ENCODE measurements around the gene NREP. TPM values are rescaled to one million over a fixed set of nuclear protein-coding genes. Genes with fewer than 3 reads are reported as not detected.

The NREP gene
- total RNA-seq, 3 donors from 2014 or later: 3.9 to 9.8 (median 9.1) TPM

DNA sequence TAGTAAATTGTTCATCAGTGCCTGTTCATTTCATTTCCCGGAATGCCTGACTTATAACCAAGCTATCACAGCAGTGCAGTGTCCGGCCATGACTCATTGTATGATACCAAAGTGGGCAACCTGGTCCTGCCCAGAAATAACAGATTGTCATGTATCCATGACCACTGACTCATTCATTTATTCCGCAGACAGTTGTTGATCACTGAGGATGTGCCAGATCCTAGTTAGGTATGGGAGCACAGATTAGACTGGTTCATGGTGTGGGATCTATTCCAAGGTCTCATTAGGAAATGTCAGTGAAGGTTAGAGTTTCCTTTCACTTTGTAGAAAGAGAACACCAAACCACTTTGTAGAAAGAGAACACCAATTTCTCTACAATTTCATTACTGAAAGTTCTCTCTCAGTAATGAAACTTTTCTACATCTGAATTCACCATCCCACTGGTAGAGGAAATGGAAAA lies 8.7 kb downstream of the NREP start:
- no peaks in the 10 kb centered on the region for H3K36me3 ChIP-seq
- H3K27me3 ChIP-seq: no peaks in the 10 kb centered on the region
- no peaks in the 10 kb centered on the region for H3K4me1 ChIP-seq
- intact Hi-C loops (cut with DNase I; ENCODE audit: low total_unique reads): no loop called here
- DNase-seq (ENCODE audit: low spot score in 2 of 2): no peak
- H3K9me3 ChIP-seq: no peaks in the 10 kb centered on the region
- TF ChIP-seq POLR2A (IDR thresholded peaks at IDR 0.05): no peak
- TF ChIP-seq, protein P1, sequence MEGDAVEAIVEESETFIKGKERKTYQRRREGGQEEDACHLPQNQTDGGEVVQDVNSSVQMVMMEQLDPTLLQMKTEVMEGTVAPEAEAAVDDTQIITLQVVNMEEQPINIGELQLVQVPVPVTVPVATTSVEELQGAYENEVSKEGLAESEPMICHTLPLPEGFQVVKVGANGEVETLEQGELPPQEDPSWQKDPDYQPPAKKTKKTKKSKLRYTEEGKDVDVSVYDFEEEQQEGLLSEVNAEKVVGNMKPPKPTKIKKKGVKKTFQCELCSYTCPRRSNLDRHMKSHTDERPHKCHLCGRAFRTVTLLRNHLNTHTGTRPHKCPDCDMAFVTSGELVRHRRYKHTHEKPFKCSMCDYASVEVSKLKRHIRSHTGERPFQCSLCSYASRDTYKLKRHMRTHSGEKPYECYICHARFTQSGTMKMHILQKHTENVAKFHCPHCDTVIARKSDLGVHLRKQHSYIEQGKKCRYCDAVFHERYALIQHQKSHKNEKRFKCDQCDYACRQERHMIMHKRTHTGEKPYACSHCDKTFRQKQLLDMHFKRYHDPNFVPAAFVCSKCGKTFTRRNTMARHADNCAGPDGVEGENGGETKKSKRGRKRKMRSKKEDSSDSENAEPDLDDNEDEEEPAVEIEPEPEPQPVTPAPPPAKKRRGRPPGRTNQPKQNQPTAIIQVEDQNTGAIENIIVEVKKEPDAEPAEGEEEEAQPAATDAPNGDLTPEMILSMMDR (IDR thresholded peaks at IDR 0.05): no peak
- no peak for TF ChIP-seq POLR2AphosphoS5 (IDR thresholded peaks at IDR 0.05)
- no peak overlapping the region for H3K27ac ChIP-seq
- H3K4me3 ChIP-seq: no peak overlapping the region

DNA sequence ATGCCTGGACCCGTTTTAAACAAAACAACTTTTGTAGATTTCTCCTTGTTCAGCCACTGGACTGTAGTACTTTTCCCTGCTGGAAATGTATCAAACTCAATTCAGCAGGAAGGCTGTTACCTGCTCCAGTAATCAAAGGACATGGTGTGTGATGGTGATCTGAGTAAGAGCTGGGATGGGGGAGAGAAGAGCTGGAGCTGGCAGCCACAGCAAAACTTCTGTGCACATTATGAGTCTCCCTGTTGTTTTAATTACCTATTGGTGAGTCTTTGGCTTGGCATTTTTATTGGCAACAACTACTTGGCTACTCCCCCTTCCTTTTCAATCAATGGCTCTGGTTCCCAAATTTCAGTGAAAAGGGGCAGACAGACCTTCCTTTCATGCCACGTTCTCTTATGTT lies 9.7 kb downstream of the NREP start:
- DNase-seq (ENCODE audit: low spot score in 2 of 2): no peak
- H3K4me3 ChIP-seq: no peak overlapping the region
- H3K27ac ChIP-seq: no peak overlapping the region
- H3K27me3 ChIP-seq: no peaks in the 10 kb centered on the region
- TF ChIP-seq POLR2AphosphoS5 (IDR thresholded peaks at IDR 0.05) (no peak), POLR2A (IDR thresholded peaks at IDR 0.05) (no peak)
- TF ChIP-seq, protein P1 (IDR thresholded peaks at IDR 0.05): no peak
- H3K4me1 ChIP-seq: no peaks in the 10 kb centered on the region
- H3K9me3 ChIP-seq: no peaks in the 10 kb centered on the region
- intact Hi-C loops (cut with DNase I; ENCODE audit: low total_unique reads): no loop called here
- no peaks in the 10 kb centered on the region for H3K36me3 ChIP-seq

DNA sequence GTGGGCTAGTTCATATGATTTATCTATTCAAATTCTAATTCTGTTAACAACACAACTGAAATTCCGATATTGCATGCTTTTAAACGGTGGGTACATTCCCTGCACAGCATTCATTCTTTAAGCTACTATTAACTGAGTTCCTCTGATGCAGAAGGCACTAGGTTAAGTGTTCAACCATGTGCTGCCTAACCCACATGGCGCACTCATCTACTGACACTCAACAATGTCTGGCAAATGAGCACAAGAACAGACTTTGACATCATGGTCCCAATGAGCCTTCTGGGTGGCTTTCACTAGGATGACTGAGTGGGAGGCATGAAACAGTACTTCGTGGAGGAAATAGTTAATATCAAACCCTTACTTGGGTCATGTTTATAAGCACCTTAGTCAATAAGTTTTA lies 10.2 kb downstream of the NREP start:
- H3K27me3 ChIP-seq: no peaks in the 10 kb centered on the region
- H3K36me3 ChIP-seq: no peaks in the 10 kb centered on the region
- no peaks in the 10 kb centered on the region for H3K4me1 ChIP-seq
- intact Hi-C loops (cut with DNase I; ENCODE audit: low total_unique reads): no loop called here
- no peak for DNase-seq (ENCODE audit: low spot score in 2 of 2)
- TF ChIP-seq, protein P1 (IDR thresholded peaks at IDR 0.05): no peak
- TF ChIP-seq POLR2A (IDR thresholded peaks at IDR 0.05) (no peak), POLR2AphosphoS5 (IDR thresholded peaks at IDR 0.05) (no peak)
- no peaks in the 10 kb centered on the region for H3K9me3 ChIP-seq
- no peak overlapping the region for H3K27ac ChIP-seq
- H3K4me3 ChIP-seq: no peak overlapping the region

DNA sequence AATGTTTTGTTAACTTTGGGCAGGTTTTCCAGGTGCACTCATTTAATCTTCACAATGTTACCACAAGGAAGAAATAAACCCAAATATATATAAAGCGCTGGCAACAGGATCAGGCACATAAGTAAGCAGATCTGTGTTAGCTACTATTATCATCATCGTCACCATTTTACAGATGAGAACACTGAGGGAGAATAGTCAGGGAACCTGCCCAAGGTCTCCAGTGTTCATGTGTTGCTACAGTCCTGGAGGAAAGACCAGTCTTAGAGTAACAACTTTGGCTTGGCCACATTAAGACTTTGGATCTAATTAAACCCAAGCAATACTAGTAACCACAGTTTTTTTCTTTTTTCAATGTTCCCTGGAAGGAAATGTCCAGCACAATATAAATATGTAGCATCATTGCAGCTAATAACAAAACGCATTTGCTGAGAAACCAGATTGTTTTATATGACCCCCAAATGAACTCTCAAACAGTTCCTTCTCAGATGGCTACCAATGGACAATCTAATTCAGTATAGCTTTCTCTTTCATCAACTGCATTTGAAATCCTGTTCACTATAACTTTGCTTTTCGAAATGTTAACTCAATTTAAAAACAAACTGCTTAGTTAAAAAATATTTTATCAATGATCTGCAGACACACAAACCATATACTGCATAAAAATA lies 11.8 kb downstream of the NREP start:
- Histone ChIP-seq H3K27ac (no peak overlapping the region), H3K4me1 (no peaks in the 10 kb centered on the region)
- intact Hi-C loops (cut with DNase I; ENCODE audit: low total_unique reads): no loop called here

DNA sequence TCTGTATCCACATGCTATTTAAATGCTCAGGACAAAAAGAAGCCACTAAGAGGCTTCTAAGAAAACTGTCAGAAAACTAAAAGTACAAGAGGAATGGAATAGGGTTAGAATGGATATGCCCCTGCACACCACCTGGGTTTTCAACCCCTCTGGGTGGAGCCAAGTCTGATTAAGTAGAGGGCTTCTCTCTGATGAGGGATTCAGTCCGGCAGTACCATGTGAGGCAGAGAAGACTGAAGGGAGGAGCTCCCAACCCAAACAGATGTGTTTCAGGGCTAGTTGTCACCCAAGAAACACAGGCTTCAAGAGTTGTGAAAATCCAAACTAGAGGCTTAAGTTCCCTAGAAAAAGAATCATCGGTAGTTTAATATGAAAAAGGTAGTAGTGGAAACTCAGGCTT lies 12.5 kb downstream of the NREP start:
- DNase-seq (ENCODE audit: low spot score in 2 of 2): no peak
- Histone ChIP-seq H3K27ac (no peak overlapping the region), H3K36me3 (no peaks in the 10 kb centered on the region), H3K4me1 (no peaks in the 10 kb centered on the region), H3K27me3 (no peaks in the 10 kb centered on the region), H3K9me3 (no peaks in the 10 kb centered on the region), H3K4me3 (no peak overlapping the region)
- intact Hi-C loops (cut with DNase I; ENCODE audit: low total_unique reads): no loop called here
- TF ChIP-seq POLR2A (IDR thresholded peaks at IDR 0.05) (no peak), POLR2AphosphoS5 (IDR thresholded peaks at IDR 0.05) (no peak)

More for the DNA sequence above, 11.8 kb downstream of the NREP start:
- no peak overlapping the region for H3K4me3 ChIP-seq
- no peaks in the 10 kb centered on the region for H3K27me3 ChIP-seq
- DNase-seq (ENCODE audit: low spot score in 2 of 2): no peak
- H3K36me3 ChIP-seq: no peaks in the 10 kb centered on the region
- no peak for TF ChIP-seq POLR2A (IDR thresholded peaks at IDR 0.05)
- TF ChIP-seq, protein P1 (IDR thresholded peaks at IDR 0.05): no peak
- no peak for TF ChIP-seq POLR2AphosphoS5 (IDR thresholded peaks at IDR 0.05)
- H3K9me3 ChIP-seq: no peaks in the 10 kb centered on the region

Data from breast epithelium (tissue), 4 donors.